ENCODE data around the gene PLTP. TPM values are rescaled to one million over a fixed set of nuclear protein-coding genes. Genes with fewer than 3 reads are reported as not detected.
"Not testable (repeated sequence)": the region's sequence is repeated elsewhere in the genome, so short reads cannot be mapped to it uniquely, and the experiment has no call there.

The PLTP gene
- total RNA-seq, result 46.7 TPM

DNA sequence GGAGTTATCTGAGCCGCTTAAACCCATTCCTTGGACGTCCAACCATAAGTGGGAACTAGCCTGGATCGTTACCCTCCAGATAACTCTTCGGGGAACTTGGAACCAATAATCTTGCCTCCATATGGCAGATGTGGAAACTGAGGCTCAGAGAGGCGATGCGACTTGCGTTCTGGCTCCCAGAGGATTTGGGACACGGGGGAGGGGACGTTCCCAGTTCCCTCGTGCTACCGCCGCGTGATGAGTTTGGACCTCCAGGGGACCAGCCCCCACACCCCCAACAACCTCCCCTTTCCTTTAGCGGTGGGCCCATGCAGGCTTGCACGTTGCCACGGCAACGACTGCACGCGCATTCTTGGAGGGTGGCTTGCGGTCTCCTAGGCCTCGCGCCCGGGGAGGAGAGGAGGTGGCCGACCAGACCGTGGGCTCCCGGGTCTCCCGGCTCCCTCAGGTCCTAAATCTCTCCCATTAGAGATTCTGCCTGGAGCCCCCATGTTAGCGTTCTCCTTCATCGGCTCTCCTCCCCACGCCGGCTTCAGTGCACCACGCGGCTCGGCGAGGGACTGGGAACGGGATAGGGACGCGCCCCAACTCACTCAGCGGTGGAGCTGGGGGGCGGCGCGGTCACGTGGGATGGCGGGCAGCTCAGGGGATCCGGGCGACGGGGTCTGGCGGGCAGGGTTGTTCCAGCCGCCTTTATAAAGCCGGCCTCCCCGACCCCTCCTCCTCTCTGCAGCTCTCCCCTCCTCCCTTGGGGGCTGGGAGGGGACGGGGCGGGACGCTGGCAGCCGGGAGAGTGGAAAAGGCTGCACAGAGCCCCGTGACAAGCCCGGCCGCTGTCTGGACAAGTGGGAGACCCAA lies at the start of gene PLTP:
TSS of gene PLTP (minus strand) at position 670 of the 858 bp plus-strand sequence. CDS start 703 bp downstream, outside the sequence.
- ATAC-seq, result peak; percentile 15

- ATAC-seq, result no peak
Observed at GRCh38 chr20:45959956-45960630, 48.1 kb upstream of the PLTP start.

GRCh38 chr20:45959126-45959525 lies 47.2 kb upstream of the PLTP start:
- no peak for ATAC-seq

DNA sequence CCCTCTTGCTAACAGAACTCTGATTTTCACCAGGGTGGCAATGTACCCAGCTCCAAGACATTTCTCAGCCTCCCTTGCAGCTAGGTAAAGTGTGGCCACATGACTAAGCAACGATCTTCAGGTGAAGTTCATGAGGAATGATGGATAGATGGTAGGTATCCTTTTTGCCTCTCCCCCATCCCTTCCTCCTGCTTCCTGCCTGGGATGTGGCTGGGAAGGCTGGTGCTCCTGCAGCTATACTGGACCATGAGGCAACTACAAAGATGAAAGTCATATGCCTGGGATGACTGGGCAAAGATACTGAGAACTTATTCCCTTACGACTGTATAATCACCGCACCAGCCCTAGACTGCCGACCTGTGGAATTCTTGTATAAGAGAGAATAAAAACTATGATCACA lies 46.6 kb upstream of the PLTP start:
- ATAC-seq, result no peak

- ATAC-seq, result no peak
Observed at GRCh38 chr20:45957021-45957941, 45.3 kb upstream of the PLTP start.

- not testable (repeated sequence) for ATAC-seq
Observed at GRCh38 chr20:45956326-45956725, 44.4 kb upstream of the PLTP start.

- ATAC-seq, result no peak
Observed at GRCh38 chr20:45953672-45954071, 41.7 kb upstream of the PLTP start.

DNA sequence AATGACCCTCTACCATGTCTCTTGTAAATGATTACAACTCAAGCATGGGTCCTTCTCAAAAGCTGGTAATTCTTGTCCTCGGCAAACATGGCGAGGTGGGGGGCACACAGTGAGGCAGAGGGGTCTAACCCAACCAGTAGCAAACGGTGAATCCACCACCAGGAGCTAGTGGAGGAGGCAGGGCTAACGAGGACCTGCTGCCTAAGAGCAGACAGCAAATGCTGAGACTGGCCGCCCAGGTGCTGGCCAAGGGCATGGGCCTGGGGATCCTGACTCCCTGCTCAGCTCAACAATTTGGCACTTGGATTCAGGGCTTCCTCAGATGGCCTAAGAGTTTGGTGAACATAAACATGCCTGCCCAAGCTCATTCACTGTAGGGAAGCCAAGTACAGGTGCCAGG lies 40.9 kb upstream of the PLTP start:
- ATAC-seq, result no peak

DNA sequence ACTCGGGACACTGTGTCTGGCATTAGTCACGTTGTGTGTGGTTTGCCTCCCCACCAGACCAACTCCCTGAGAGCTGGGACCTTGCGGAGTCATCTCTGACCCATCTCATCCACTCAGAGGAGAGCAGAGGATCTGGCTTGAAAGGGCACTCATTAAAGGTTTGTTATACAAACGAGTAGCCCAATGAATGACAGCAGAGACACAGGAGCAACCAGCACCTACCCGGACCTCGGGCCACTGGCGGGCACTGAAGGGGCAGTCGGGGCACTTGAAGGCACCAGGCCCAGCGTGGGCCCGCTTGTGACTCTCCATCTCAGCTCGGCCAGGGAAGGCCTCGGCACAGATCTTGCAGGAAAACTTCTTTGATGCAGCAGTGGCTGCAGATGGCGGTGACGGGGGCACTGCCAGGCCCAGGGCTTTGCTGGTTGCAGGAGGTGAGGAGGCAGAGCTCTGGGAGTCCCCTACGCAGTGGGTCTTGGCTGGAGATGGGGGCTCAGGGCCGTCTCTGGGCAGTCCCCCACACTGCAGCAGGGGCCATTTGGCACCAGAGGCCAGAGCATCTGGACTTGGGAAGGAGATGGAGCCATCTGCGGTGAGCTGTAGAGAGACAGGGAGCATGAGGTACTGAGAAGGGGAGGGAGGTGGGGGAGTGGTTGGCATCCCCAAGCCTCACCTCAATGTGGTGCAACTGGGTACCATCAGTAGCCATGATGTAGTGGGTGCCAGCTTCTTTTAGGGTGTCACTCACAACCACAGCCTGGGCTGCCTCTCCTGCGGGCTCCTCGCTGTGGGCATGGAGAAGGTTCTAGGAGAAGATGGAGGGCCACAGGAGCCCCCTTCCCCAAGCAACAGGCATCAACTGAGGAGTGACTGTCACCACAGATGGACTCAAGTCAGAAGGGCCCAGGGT lies 40.2 kb upstream of the PLTP start:
- no peak for ATAC-seq

DNA sequence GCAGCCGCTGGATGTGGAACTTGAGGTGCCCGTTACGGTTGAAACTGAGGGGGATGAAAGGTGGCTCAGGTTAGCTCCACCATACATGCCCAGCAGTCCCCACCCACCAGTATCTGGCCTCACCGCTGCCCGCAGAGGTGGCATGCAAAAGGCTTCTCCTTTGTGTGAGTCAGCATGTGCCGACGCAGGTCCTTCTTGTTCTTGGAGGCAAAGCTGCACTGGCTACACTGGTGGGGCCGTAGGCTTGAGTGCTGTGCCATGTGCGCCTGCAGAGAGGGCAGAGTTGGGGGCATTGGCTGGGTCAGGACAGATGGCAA lies 38.3 kb upstream of the PLTP start:
- peak; percentile 21 for ATAC-seq

DNA sequence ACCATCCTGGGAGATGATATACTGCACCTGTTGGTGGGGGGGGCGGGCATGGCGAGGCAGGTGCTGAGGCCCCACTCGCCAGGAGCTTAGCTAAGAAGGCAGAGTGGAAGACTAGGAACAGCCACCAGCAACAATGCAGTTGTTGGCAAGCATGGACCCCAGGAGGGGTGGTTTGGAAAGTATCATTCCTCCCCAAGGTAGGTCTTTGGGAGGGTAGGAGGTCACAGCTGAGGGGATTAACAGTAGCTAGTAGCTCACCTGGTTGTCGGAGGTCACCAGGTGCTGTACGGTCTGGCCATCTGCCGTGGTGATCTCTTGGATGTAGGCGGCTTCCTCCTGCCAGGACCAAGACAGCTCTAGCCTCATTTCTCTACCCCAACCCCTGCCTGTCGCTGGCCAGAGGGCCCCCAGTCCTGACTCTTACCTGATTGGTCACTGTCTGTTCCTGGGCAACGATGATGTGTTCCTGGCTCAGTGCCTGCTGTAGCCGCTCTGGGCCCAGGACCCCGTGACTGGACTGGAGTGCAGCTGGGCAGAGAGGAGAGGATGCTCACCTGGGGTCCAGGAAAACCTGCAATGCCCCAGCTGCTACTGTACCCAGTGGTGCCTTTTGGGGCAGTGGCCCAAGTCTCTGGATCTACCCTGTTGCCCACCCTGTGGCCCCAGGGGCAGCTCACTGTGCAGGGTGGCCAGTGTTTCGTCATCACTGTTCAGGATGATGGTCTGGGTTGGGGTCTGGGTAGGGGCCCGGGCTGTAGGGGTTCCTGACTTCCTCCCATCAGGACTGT lies 37.8 kb upstream of the PLTP start:
- ATAC-seq, result no peak

DNA sequence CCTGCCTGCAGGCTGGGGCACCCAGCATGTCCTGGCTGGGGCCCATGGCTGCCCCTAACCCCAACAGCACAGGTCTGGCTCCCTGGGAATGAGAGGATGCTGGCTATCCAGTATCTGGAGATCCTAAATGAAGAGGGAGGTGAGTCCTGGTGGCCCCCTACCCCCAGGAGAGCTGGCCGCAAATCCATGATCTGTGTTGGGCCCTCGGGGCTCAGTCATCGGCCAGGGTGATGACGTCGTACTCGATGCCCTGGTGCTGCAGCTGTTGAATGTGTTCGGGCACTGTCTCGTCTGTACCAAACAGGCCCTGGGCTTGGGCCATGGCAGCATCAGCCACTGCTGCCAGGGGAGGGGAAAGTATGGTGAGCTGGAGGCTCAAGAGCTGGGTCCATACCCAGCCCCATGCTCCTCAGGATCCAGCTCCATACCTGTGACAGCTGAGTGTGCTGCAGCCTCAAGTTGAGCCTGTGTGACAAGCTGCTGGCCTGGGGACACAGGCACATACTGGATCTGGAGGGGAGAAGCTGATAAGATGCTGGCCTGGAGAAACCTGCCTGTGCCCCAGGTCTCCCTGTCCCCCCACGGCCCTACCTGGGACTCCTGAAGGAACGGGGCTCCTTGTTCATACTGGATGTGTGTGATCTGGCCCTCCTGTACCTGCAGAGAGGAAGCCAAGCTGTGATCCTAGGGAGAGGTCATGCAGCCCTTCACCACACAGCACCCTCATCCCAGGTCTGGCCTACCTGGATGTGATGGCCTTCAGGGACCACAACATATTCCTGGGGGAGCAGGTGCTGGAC lies 37.0 kb upstream of the PLTP start:
- no peak for ATAC-seq

- ATAC-seq, result no peak
Observed at GRCh38 chr20:45948261-45948733, 36.3 kb upstream of the PLTP start.

DNA sequence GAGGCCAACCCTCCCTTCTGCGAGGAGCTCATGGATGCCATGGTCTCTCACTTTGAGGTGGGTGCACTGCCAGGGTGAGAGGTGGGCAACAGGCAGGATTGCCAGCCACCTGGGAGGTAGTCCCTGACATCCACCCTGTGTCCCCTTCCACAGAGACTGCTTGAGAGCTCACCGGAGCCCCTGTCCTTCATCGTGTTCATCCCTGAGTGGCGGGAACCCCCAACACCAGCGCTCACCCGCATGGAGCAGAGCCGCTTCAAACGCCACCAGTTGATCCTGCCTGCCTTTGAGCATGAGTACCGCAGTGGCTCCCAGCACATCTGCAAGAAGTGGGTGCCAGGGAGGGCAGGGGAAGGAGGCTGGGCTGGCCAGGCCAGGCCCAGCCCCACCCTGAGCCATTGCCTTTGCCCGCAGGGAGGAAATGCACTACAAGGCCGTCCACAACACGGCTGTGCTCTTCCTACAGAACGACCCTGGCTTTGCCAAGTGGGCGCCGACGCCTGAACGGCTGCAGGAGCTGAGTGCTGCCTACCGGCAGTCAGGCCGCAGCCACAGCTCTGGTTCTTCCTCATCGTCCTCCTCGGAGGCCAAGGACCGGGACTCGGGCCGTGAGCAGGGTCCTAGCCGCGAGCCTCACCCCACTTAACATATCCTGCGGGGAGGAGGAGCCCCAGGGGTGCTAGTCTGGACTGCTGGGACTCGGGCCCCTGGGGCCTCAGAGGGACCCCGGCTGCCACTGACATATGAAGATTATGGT lies 35.3 kb upstream of the PLTP start:
- ATAC-seq, result no peak

DNA sequence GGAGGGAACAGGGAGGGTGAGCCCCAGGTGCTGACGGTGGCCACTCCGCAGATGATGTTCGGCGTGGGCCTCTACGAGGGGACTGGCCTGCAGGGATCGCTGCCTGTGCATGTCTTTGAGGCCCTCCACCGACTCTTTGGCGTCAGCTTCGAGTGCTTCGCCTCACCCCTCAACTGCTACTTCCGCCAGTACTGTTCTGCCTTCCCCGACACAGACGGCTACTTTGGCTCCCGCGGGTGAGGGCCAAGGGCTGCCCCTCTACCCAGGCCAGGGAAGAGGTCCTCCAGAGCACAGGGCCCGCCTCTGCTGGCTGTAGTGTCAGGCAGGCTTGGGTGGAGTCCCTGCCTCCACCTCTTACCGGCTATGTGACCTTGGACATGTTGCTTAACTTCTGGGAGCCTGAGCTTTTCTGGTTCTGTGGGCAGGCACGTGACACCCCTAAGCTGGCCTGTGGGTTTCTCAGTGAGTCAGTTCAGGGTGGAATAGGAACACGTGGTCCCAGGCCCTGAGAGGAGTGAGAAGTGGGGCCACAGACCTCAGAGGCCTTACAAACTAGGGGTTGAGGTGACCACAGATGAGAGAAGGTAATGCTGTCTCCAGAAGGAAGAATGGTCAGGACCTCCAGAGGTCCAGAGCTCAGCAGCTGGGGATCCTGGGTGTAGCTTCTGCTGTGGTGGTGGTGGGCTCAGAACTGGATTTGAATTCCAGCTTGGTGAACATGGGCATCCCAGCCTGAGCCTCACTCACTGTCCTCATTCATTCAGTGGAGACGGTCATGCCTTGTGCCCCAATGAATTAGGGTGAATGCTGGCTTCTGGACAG lies 34.4 kb upstream of the PLTP start:
- peak; percentile 68 for ATAC-seq

DNA sequence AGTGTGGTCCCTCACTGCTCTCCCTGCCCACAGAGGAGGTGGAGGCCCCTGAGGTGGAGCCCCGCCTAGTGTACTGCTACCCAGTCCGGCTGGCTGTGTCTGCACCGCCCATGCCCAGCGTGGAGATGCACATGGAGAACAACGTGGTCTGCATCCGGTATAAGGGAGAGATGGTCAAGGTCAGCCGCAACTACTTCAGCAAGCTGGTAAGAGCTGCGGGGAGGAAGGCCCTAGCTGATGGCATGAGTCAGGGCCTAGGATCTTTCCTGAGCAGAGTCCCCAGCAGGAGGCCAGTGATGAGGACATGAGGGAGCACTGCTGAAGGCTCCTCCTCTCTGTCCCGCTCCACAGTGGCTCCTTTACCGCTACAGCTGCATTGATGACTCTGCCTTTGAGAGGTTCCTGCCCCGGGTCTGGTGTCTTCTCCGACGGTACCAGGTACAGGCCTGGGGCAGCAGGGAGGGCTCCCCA lies 33.8 kb upstream of the PLTP start:
- ATAC-seq, result peak; percentile 13

DNA sequence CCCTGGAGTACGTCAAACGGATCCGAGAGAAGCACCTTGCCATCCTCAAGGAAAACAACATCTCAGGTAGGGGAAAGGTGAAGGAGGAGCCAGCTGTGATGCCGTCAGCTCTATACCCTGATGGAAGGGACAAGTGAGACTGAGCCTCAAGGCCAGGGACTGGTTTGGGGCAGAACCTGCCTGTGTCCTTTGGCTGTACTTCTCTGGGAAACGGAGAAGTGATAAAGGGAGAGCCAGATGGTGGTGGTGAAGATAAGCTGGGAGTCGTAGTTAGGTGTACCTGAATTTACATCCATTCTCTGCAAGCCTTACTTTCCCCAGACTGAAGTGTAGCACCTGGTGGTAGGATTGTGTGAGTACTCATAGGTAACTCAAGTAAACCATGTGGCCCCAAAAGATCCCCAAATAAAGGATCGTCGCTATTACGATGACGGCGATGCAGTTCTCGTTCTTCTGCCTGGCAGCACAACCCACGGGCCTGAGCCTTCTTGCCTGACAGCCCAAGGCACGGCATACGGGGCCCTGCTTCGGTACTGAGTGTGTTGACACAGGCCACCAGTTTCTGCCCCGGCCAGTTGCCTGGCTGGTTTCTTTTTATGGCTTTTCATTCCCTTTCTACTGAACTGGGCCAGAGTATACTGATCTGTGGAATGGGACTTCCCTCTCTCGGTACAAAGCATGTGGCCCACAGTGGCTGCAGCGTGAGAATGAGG lies 33.2 kb upstream of the PLTP start:
- no peak for ATAC-seq

All from esophagus mucosa (tissue), 1 donor.